A673 (cell line): ENCODE data around the gene HERC4. TPM values are rescaled to one million over a fixed set of nuclear protein-coding genes. Genes with fewer than 3 reads are reported as not detected.

Source experiments
- BruUV-seq: library from RNA; stranded (reverse); fragments of 400-500 nt; replicated peaks from 2 replicates; lab custom pipeline; 2021; lab: Mats Ljungman, UMichigan
- CTCF ChIA-PET: fragments of 300-600 bp; sonication (Branson Sonifier 250); formaldehyde crosslinking; loops from one replicate; lab custom pipeline; 2022; ENCODE audit warnings: antibody characterized with exemption; lab: Charles Lee
- POLR2A ChIA-PET: fragments of 300-600 bp; sonication (Branson Sonifier 250); formaldehyde crosslinking; loops from one replicate; lab custom pipeline; 2022; ENCODE audit warnings: antibody characterized with exemption; ENCODE audit not compliant: low non-redundant PET; lab: Charles Lee
- DNase-seq: peaks from one replicate; pipeline ENCODE4 v3.0.0-alpha.2; 2015; ENCODE audit warnings: low spot score
- H3K27ac ChIP-seq: fragments of 200-600 bp; sonication (generic); 2 replicates; pipeline ENCODE4 v1.5.1; 2016; ENCODE audit warnings: mixed run types, low read depth, mild to moderate bottlenecking, mixed read lengths, antibody characterized with exemption, low read length; ENCODE audit not compliant: poor library complexity, severe bottlenecking
- H3K27me3 ChIP-seq: fragments of 200-600 bp; sonication (generic); replicated peaks from 2 replicates; pipeline ENCODE4 v1.6.1; 2017; ENCODE audit warnings: mixed run types, low read depth, mild to moderate bottlenecking, mixed read lengths, antibody characterized with exemption, low read length; ENCODE audit not compliant: insufficient read depth, poor library complexity
- H3K36me3 ChIP-seq: fragments of 200-600 bp; sonication (generic); 2 replicates; pipeline ENCODE4 v1.6.1; 2016; ENCODE audit warnings: mixed run types, mild to moderate bottlenecking, mixed read lengths, antibody characterized with exemption, low read length; ENCODE audit not compliant: insufficient read depth, poor library complexity, severe bottlenecking
- H3K4me1 ChIP-seq: fragments of 200-600 bp; sonication (generic); 2 replicates; pipeline ENCODE4 v1.6.1; 2017; ENCODE audit warnings: mixed run types, mild to moderate bottlenecking, mixed read lengths, antibody characterized with exemption, low read length; ENCODE audit not compliant: insufficient read depth, poor library complexity, severe bottlenecking
- H3K4me3 ChIP-seq: fragments of 200-600 bp; sonication (generic); 2 replicates; pipeline ENCODE4 v1.5.1; 2016; ENCODE audit warnings: low read depth, mixed run types, mild to moderate bottlenecking, mixed read lengths, low read length; ENCODE audit not compliant: poor library complexity, severe bottlenecking
- H3K9me3 ChIP-seq: fragments of 200-600 bp; sonication (generic); 2 replicates; pipeline ENCODE4 v1.6.1; 2016; ENCODE audit warnings: mixed run types, low read depth, mild to moderate bottlenecking, mixed read lengths, antibody characterized with exemption, low read length; ENCODE audit not compliant: poor library complexity, severe bottlenecking
- CTCF ChIP-seq: fragments of 300-800, 200-600 bp; sonication (generic); conservative IDR thresholded peaks from 2 replicates; pipeline ENCODE4 v1.5.1; 2017; ENCODE audit warnings: low read depth, mild to moderate bottlenecking, antibody characterized with exemption, low read length, moderate library complexity, mixed read lengths
- EZH2 ChIP-seq: fragments of 200-600 bp; sonication (generic); IDR thresholded peaks from 2 replicates; pipeline ENCODE4 v1.6.1; 2017; ENCODE audit warnings: borderline replicate concordance, low read depth, mild to moderate bottlenecking, mixed read lengths, antibody characterized with exemption, low read length; ENCODE audit not compliant: poor library complexity, severe bottlenecking
- intact Hi-C: fragments of 100-400 bp; cut with micrococcal nuclease; formaldehyde crosslinking; loops from one replicate; pipeline ENCODE4 v1.10.0; 2022; ENCODE audit not compliant: unreplicated experiment
- total RNA-seq: library from RNA; stranded (reverse); gene quantifications from 2 replicates; pipeline ENCODE4 v1.2.3, GENCODE V29; 2021

The HERC4 gene
- total RNA-seq, 1 experiment from 2014 or later = 52.2 TPM

DNA sequence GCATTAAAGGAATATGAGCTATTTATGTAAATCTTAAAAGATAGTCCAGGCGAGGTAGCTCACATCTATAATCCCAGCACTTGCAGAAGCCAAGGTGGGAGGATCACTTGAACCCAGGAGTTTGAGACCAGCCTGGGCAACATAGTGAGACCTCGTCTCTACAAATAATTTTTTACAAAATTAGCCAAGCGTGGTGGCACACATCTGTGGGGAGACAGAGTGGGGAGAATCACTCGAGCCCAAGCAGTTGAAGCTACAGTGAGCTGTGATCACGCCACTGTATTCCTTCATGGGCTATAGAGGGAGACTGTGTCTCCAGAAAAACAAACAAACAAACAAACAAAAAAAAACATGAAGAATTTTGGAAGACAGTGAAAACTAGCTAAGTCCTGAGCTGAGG lies 28.4 kb downstream of the HERC4 start:
- H3K27me3 ChIP-seq = no peaks in the 10 kb centered on the region
- intact Hi-C loops = no loop called here
- no peaks in the 10 kb centered on the region for H3K9me3 ChIP-seq
- no peaks in the 10 kb centered on the region for H3K36me3 ChIP-seq
- TF ChIP-seq CTCF = no peak
- TF ChIP-seq EZH2 = no peak
- POLR2A ChIA-PET = interaction anchor here (0.6 kb wide), 1 partner anchor 161 kb away, joined by 5 read pairs; no protein-coding TSS in a partner anchor
- no peaks in the 10 kb centered on the region for H3K4me1 ChIP-seq
- DNase-seq = no peak
- H3K4me3 ChIP-seq = no peak overlapping the region
- CTCF ChIA-PET = no interaction called here
- BruUV-seq = no TSS peak
- H3K27ac ChIP-seq = no peak overlapping the region

DNA sequence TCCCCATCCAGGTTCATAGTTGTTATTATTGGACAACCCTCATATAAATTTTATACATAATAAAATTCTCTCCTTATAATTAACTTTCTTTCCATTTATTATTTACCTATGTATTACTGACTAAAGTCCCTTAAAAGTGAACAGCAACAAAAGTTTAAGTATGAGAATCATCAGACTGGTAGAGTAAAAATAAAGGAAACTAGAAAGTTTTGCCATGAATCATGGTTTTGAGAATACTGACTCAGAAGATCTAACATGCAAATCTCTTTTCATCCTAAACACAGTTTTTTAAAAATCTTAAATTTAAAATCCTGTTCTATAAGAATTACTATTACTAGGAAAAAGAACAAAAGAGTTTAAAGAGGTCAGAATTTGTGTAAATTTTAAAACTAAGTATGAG lies 32.1 kb downstream of the HERC4 start:
- Histone ChIP-seq H3K9me3 (no peaks in the 10 kb centered on the region), H3K27me3 (no peaks in the 10 kb centered on the region), H3K36me3 (no peaks in the 10 kb centered on the region), H3K4me3 (no peak overlapping the region), H3K4me1 (peaks cover 4% of the 10 kb centered on the region), H3K27ac (no peak overlapping the region)
- CTCF ChIA-PET = no interaction called here
- intact Hi-C loops = no loop called here
- no TSS peak for BruUV-seq
- TF ChIP-seq CTCF (no peak), EZH2 (no peak)
- POLR2A ChIA-PET = no interaction called here
- no peak for DNase-seq

GRCh38 chr10:68032113-68032512 lies 43.0 kb downstream of the HERC4 start:
- TF ChIP-seq EZH2 (no peak), CTCF (no peak)
- POLR2A ChIA-PET = no interaction called here
- H3K9me3 ChIP-seq = no peaks in the 10 kb centered on the region
- H3K4me1 ChIP-seq = peaks cover 3% of the 10 kb centered on the region
- intact Hi-C loops = no loop called here
- no peak for DNase-seq
- H3K27me3 ChIP-seq = no peaks in the 10 kb centered on the region
- peaks cover 12% of the 10 kb centered on the region for H3K36me3 ChIP-seq
- no peak overlapping the region for H3K4me3 ChIP-seq
- H3K27ac ChIP-seq = no peak overlapping the region
- BruUV-seq = no TSS peak
- CTCF ChIA-PET = no interaction called here
